Stimulated activated naive CD8-positive, alpha-beta T cell treated with anti-CD3 and anti-CD28 coated beads, Interleukin-15, amount 100 ng/mL, for 72 hours (primary cell): Measurements from ENCODE around the gene EHF.

Experiments
- ATAC-seq: fragments of 150-1000 bp; cut with Tn5 transposase; 2 replicates; pipeline ENCODE4 v1.10.0; 2021; ENCODE audit warnings: mild to moderate bottlenecking, moderate library complexity
- DNase-seq, 2 donors: peaks; one replicate each; pipeline ENCODE4 v3.0.0; 2021 to 2022
- H3K27ac Mint-ChIP-seq, 2 donors: one replicate each; pipeline ENCODE4 v1.8.0; 2022; ENCODE audit warnings: mild to moderate bottlenecking in 2 of 2, mixed read lengths in 2 of 2, moderate library complexity in 2 of 2
- H3K27me3 Mint-ChIP-seq: one replicate; pipeline ENCODE4 v1.8.0; 2022; ENCODE audit warnings: mixed read lengths
- H3K4me1 Mint-ChIP-seq: one replicate; pipeline ENCODE4 v1.8.0; 2022; ENCODE audit warnings: mild to moderate bottlenecking, mixed read lengths
- H3K4me3 Mint-ChIP-seq, 2 donors: one replicate each; pipeline ENCODE4 v1.8.0; 2022; ENCODE audit warnings: mild to moderate bottlenecking in 2 of 2, mixed read lengths in 2 of 2, moderate library complexity in 1 of 2
- H3K9me3 Mint-ChIP-seq, 2 donors: one replicate each; pipeline ENCODE4 v1.8.0; 2022; ENCODE audit warnings: mixed read lengths in 2 of 2

The EHF gene

DNA sequence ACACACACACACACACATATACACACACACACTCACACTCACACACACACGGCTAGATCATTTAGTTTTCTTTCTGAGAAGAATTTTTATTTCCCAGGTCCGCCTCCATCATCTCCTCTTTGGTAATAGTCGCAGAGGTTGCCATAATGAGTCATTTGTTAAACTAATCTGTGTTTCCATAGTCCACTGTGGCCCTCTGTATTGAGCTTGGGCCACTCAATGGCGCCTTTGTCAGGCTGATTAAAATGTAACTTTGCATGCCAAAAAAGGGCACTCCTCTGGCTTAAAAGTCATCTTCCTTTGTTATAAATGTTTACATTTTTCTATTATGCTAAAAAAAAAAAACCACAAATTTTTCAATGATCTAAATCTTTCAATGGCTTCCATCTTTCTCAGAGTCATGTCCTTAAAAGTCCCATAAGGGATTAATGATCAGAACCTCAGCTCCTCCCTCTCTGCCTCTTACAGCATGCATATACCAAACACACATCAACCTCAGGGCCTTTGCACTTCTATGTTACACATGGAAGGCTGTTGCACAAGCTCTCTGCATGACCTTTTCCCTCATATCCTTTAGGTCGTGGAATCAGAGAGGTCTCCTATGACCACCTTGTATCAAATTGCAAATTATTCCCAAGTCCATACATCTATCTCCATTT is 35.3 kb downstream of the EHF start:
- DNase-seq (no peak), ATAC-seq (no peak)
- Mint-ChIP-seq H3K9me3 (no peaks in the 10 kb centered on the region), H3K27me3 (peaks cover 92% of the 10 kb centered on the region), H3K27ac (no peak overlapping the region), H3K4me1 (peaks cover 28% of the 10 kb centered on the region), H3K4me3 (no peak overlapping the region)

GRCh38 chr11:34658071-34659015 is 37.5 kb downstream of the EHF start:
- Mint-ChIP-seq H3K4me3 (no peak overlapping the region), H3K27me3 (peaks cover 97% of the 10 kb centered on the region), H3K27ac (no peak overlapping the region), H3K4me1 (peaks cover 7% of the 10 kb centered on the region), H3K9me3 (no peaks in the 10 kb centered on the region)
- no peak for ATAC-seq
- no peak for DNase-seq

DNA sequence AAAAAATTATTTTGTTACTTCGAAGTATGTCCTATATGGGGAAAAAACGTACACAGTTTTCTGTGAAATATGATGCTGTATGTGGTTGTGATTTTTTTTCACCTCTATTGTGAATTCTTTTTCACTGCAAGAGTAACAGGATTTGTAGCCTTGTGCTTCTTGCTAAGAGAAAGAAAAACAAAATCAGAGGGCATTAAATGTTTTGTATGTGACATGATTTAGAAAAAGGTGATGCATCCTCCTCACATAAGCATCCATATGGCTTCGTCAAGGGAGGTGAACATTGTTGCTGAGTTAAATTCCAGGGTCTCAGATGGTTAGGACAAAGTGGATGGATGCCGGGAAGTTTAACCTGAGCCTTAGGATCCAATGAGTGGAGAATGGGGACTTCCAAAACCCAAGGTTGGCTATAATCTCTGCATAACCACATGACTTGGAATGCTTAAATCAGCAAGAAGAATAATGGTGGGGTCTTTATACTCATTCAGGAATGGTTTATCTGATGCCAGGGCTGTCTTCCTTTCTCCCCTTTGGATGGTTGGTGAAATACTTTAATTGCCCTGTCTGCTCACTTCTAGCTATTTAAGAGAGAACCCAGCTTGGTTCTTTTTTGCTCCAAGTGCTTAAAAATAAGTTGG is 38.3 kb downstream of the EHF start:
- DNase-seq: no peak
- peaks cover 94% of the 10 kb centered on the region for H3K27me3 Mint-ChIP-seq

GRCh38 chr11:34665077-34665835 is 44.4 kb downstream of the EHF start:
- no peak for DNase-seq
- no peaks in the 10 kb centered on the region for H3K4me1 Mint-ChIP-seq
- H3K4me3 Mint-ChIP-seq: no peak overlapping the region
- peaks cover 61% of the 10 kb centered on the region for H3K27me3 Mint-ChIP-seq
- H3K9me3 Mint-ChIP-seq: no peaks in the 10 kb centered on the region
- H3K27ac Mint-ChIP-seq: no peak overlapping the region
- ATAC-seq: no peak

More for the DNA sequence above, 38.3 kb downstream of the EHF start:
- Mint-ChIP-seq H3K9me3 (no peaks in the 10 kb centered on the region), H3K4me3 (no peak overlapping the region), H3K4me1 (peaks cover under 1% of the 10 kb centered on the region), H3K27ac (no peak overlapping the region)
- no peak for ATAC-seq

DNA sequence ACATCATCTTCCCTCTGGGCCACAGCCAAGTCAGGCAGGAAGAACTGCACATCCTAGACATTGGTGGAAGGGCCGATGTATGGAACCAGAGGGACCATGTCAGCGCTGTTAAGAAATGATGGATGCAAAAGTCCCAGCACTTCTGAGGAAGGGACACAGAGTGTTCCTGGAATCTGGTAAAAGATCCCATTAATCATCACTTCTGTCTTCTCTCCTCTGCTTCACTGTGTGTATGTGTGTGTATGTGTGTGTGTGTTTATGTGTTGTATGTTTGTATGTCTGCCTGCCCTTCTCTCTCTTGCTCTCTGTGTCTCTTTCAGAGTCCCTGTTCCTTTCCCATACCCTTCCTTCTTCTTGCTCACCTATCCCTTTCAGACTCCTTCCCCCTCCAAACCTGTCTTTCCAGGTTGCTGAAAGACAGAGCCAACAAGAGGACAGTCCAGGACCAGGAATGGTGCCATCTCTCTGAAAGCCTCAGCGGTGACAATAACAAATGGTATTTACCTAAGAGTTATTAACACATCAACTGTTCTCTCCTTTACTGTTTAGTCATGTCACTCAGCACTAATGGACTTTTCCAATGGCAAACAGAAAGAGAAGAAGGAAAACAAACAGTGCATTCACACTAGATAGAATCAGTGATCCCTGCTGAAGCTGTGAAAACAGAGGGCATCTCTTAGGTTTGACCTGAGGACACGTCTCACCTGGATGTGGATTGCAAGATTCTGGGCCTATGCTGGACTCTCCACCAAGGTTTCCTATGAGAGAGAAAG is 47.1 kb downstream of the EHF start:
- ATAC-seq (no peak), DNase-seq (no peak)
- no peaks in the 10 kb centered on the region for H3K4me1 Mint-ChIP-seq
- H3K27me3 Mint-ChIP-seq: peaks cover 56% of the 10 kb centered on the region
- H3K27ac Mint-ChIP-seq: no peak overlapping the region
- H3K4me3 Mint-ChIP-seq: no peak overlapping the region
- no peaks in the 10 kb centered on the region for H3K9me3 Mint-ChIP-seq

- Mint-ChIP-seq H3K4me1 (no peaks in the 10 kb centered on the region), H3K27ac (no peak overlapping the region), H3K9me3 (no peaks in the 10 kb centered on the region), H3K27me3 (peaks cover 53% of the 10 kb centered on the region), H3K4me3 (no peak overlapping the region)
- no peak for DNase-seq
- no peak for ATAC-seq
These were observed 47.7 kb downstream of the EHF start for GRCh38 chr11:34668583-34669053.

- Mint-ChIP-seq H3K4me1 (no peaks in the 10 kb centered on the region), H3K4me3 (no peak overlapping the region), H3K27me3 (peaks cover 54% of the 10 kb centered on the region), H3K9me3 (no peaks in the 10 kb centered on the region), H3K27ac (no peak overlapping the region)
- DNase-seq (no peak), ATAC-seq (no peak)
These were observed 48.6 kb downstream of the EHF start for GRCh38 chr11:34669458-34669857.

DNA sequence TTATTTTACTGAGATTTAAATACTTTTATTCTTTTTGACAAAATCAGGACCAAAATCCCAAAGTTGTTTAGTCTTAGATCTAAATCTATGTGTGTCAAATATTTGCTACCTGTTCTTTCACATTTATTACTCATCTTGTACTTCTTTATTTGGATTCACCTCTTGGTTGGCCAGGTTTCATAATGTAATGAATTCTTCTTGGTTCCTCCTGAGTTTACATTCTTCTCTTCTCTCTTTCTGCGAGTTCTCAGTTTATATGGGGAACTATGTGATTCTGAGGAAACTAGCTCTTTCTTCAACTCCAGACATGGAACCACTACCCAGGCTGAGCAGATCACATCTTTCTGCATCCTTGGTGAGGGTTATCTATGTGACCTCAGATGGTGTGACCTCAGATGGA is 50.2 kb downstream of the EHF start:
- Mint-ChIP-seq H3K27me3 (peaks cover 67% of the 10 kb centered on the region), H3K9me3 (no peaks in the 10 kb centered on the region), H3K4me1 (no peaks in the 10 kb centered on the region), H3K4me3 (no peak overlapping the region), H3K27ac (no peak overlapping the region)
- ATAC-seq: no peak
- no peak for DNase-seq

DNA sequence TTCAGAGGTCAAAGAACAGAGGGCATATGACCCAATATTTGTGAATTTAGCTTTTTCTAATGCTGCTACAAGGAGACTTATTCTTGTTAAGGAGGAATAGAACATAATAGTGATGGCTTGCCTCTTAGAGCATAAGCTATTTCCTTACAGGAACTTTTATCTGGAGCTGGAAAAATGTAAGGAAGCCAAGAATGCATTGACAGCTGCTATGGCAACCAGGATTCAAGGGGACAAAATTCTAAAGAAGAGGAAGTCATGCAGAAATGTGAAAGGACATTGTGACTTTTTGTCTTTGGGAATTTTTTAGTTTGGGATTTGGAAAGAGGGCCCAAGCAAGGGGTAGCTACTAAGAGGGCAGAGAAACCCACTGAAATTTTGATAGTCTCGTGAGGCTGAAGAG is 51.1 kb downstream of the EHF start:
- H3K9me3 Mint-ChIP-seq: no peaks in the 10 kb centered on the region
- DNase-seq: no peak
- no peaks in the 10 kb centered on the region for H3K4me1 Mint-ChIP-seq
- no peak overlapping the region for H3K4me3 Mint-ChIP-seq
- peaks cover 61% of the 10 kb centered on the region for H3K27me3 Mint-ChIP-seq
- ATAC-seq: no peak
- no peak overlapping the region for H3K27ac Mint-ChIP-seq

DNA sequence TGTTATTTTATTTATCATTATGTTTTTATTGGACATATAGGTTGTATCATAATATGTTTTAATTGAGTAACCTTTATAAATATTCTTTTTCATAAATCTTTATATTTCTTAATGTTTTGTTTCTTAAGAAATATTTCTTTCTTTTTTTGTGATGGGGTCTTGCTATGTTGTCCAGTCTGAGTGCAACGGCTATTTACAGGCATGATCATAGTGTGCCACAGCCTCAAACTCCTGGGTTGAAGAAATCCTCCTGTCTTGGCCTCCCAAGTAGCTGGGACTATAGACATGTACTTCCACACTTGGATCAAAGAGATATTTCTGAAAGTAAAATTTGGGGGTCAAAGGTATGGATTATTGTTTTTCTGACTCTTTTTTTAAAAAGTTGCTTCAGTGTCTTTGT is 53.1 kb downstream of the EHF start:
- DNase-seq (no peak), ATAC-seq (no peak)
- peaks cover 62% of the 10 kb centered on the region for H3K27me3 Mint-ChIP-seq
- no peak overlapping the region for H3K4me3 Mint-ChIP-seq
- no peak overlapping the region for H3K27ac Mint-ChIP-seq
- H3K4me1 Mint-ChIP-seq: no peaks in the 10 kb centered on the region
- no peaks in the 10 kb centered on the region for H3K9me3 Mint-ChIP-seq

GRCh38 chr11:34676227-34676626 is 55.3 kb downstream of the EHF start:
- Mint-ChIP-seq H3K9me3 (no peaks in the 10 kb centered on the region), H3K4me3 (no peak overlapping the region), H3K27ac (no peak overlapping the region), H3K27me3 (peaks cover 74% of the 10 kb centered on the region), H3K4me1 (no peaks in the 10 kb centered on the region)
- ATAC-seq (no peak), DNase-seq (no peak)

GRCh38 chr11:34679681-34680080 is 58.8 kb downstream of the EHF start:
- H3K27me3 Mint-ChIP-seq: peaks cover 55% of the 10 kb centered on the region
- H3K4me1 Mint-ChIP-seq: no peaks in the 10 kb centered on the region
- H3K4me3 Mint-ChIP-seq: no peak overlapping the region
- no peaks in the 10 kb centered on the region for H3K9me3 Mint-ChIP-seq
- ATAC-seq (no peak), DNase-seq (no peak)
- no peak overlapping the region for H3K27ac Mint-ChIP-seq

GRCh38 chr11:34680206-34680605 is 59.3 kb downstream of the EHF start:
- DNase-seq (no peak), ATAC-seq (no peak)
- no peak overlapping the region for H3K4me3 Mint-ChIP-seq
- H3K4me1 Mint-ChIP-seq: no peaks in the 10 kb centered on the region
- H3K27ac Mint-ChIP-seq: no peak overlapping the region
- no peaks in the 10 kb centered on the region for H3K9me3 Mint-ChIP-seq
- H3K27me3 Mint-ChIP-seq: peaks cover 51% of the 10 kb centered on the region

- no peak for DNase-seq
- Mint-ChIP-seq H3K9me3 (no peaks in the 10 kb centered on the region), H3K4me3 (no peak overlapping the region), H3K27ac (no peak overlapping the region), H3K4me1 (no peaks in the 10 kb centered on the region), H3K27me3 (peaks cover 42% of the 10 kb centered on the region)
- ATAC-seq: no peak
These were observed 60.2 kb downstream of the EHF start for GRCh38 chr11:34680918-34681586.
